K562 (cell line): ENCODE data around the gene NR6A1. TPM values are rescaled to one million over a fixed set of nuclear protein-coding genes. Genes with fewer than 3 reads are reported as not detected.

ENCODE experiments used
- ARNT ChIP-seq, 2 experiments: fragments of 450-650 bp; IDR thresholded peaks; 2 replicates each; pipeline ENCODE4 v1.6.1; 2016; ENCODE audit warnings: mild to moderate bottlenecking in 1 of 2
- ATF1 ChIP-seq, 2 experiments: fragments of 450-650 bp in 1 of 2; IDR thresholded peaks; 2 replicates each; pipeline ENCODE4 v1.6.1; 2016; ENCODE audit warnings: missing compliant biosample characterization in 1 of 2, missing genetic modification characterization in 1 of 2
- ELF4 ChIP-seq: fragments of 450-650 bp; formaldehyde crosslinking; IDR thresholded peaks from 2 replicates; pipeline ENCODE4 v1.4.0; 2022; ENCODE audit warnings: missing genetic modification characterization
- NR2F6 ChIP-seq: fragments of 450-650 bp; formaldehyde crosslinking; IDR thresholded peaks from 2 replicates; pipeline ENCODE4 v1.4.0; 2020; ENCODE audit warnings: mild to moderate bottlenecking
- PTBP1 ChIP-seq: fragments of 200-400 bp; formaldehyde crosslinking; IDR thresholded peaks from 2 replicates; pipeline ENCODE4 v1.6.1; 2017; ENCODE audit warnings: low read depth, low read length
- PTTG1 ChIP-seq: fragments of 450-650 bp; IDR thresholded peaks from 2 replicates; pipeline ENCODE4 v1.6.1; 2016; ENCODE audit warnings: low read depth, mild to moderate bottlenecking, missing genetic modification characterization, missing compliant biosample characterization
- SMAD1 ChIP-seq: fragments of 150-350 bp; IDR thresholded peaks from 2 replicates; pipeline ENCODE4 v1.6.1; 2014; ENCODE audit warnings: low read length, low read depth; ENCODE audit not compliant: partially characterized antibody
- SRF ChIP-seq, 2 experiments: fragments of 250-450, 450-650 bp in 1 of 2; sonication (Bioruptor Pico) in 1 of 2; sonication (generic) in 1 of 2; formaldehyde crosslinking; IDR thresholded peaks; 2 replicates each; pipeline versions ENCODE4 v1.5.0 to v1.5.1; 2020 to 2022; ENCODE audit warnings: mild to moderate bottlenecking in 1 of 2, missing genetic modification reagents in 1 of 2
- TFAM ChIP-seq: fragments of 250-450 bp; sonication (Bioruptor Pico); conservative IDR thresholded peaks from 2 replicates; pipeline ENCODE4 v1.5.0; 2021; ENCODE audit warnings: mild to moderate bottlenecking, moderate library complexity
- U2AF1 ChIP-seq: fragments of 200-400 bp; formaldehyde crosslinking; optimal IDR thresholded peaks from 2 replicates; pipeline ENCODE3; 2017; ENCODE audit warnings: mild to moderate bottlenecking, low read depth, low read length, moderate library complexity
- XRCC4 ChIP-seq: IDR thresholded peaks from one replicate; pipeline ENCODE4 v1.6.1; 2011; ENCODE audit not compliant: insufficient read depth, insufficient read length; ENCODE audit errors: extremely low read depth
- ZNF134 ChIP-seq: fragments of 250-450 bp; sonication (Bioruptor Pico); conservative IDR thresholded peaks from 2 replicates; pipeline ENCODE4 v1.4.0; 2020
- ZNF263 ChIP-seq: sonication (generic); formaldehyde crosslinking; IDR thresholded peaks from 2 replicates; pipeline ENCODE4 v1.8.0; 2022; ENCODE audit warnings: mild to moderate bottlenecking, missing genetic modification reagents, borderline replicate concordance
- ZNF696 ChIP-seq: fragments of 250-450 bp; sonication (Bioruptor Pico); conservative IDR thresholded peaks from 2 replicates; pipeline ENCODE4 v1.4.0; 2020; ENCODE audit warnings: mild to moderate bottlenecking, moderate library complexity
- ZNF75A ChIP-seq: fragments of 450-650 bp; formaldehyde crosslinking; IDR thresholded peaks from 2 replicates; pipeline ENCODE4 v1.4.0; 2020; ENCODE audit warnings: mild to moderate bottlenecking
- polyA plus RNA-seq, 8 experiments: library from polyadenylated mRNA; depleted of rRNA in 4 of 8; stranded (reverse) in 5 of 8; unstranded in 3 of 8; fragments of >200 nt; fragmentation: Nextera tagmentation in 2 of 8; fragmentation: Illumina TruSeq in 1 of 8; extraction: Ambion mirVana in 2 of 8; extraction: Trizol in 1 of 8; gene quantifications; 2 replicates each; pipeline versions ENCODE4 v1.2.1 to v1.2.3, GENCODE V29; 2011 to 2014; ENCODE audit warnings: inconsistent platforms in 1 of 8, missing spikeins in 1 of 8
- total RNA-seq, 7 experiments: library from RNA; depleted of rRNA in 6 of 7; stranded (reverse); fragments of >200 nt in 6 of 7; fragmentation: Illumina TruSeq in 2 of 7; extraction: Trizol in 2 of 7; gene quantifications; 2 replicates each; pipeline versions ENCODE4 v1.2.1 to v1.2.3, GENCODE V29; 2011 to 2021; ENCODE audit warnings: low replicate concordance in 1 of 7
- TF ChIP-seq, protein P1 (sequence below): fragments of 450-650 bp; IDR thresholded peaks from 2 replicates; pipeline ENCODE4 v1.6.1; 2014; ENCODE audit warnings: low read depth, mild to moderate bottlenecking, moderate library complexity, borderline replicate concordance
- TF ChIP-seq, protein P2 (sequence below): sonication (generic); formaldehyde crosslinking; IDR thresholded peaks from 2 replicates; pipeline ENCODE4 v1.8.0; 2022; ENCODE audit warnings: mild to moderate bottlenecking, missing genetic modification reagents, borderline replicate concordance
- TF ChIP-seq, protein P3 (sequence below): IDR thresholded peaks from 2 replicates; pipeline ENCODE4 v1.6.1; 2011; ENCODE audit not compliant: insufficient read length; ENCODE audit errors: extremely low read depth

Gene NR6A1
- total and polyA plus RNA-seq, 9 of the 15 experiments (the other 6 are each of a cell fraction or from before 2014, with no cell fraction given) = 9.7 to 55.4 (median 28.3) TPM

DNA sequence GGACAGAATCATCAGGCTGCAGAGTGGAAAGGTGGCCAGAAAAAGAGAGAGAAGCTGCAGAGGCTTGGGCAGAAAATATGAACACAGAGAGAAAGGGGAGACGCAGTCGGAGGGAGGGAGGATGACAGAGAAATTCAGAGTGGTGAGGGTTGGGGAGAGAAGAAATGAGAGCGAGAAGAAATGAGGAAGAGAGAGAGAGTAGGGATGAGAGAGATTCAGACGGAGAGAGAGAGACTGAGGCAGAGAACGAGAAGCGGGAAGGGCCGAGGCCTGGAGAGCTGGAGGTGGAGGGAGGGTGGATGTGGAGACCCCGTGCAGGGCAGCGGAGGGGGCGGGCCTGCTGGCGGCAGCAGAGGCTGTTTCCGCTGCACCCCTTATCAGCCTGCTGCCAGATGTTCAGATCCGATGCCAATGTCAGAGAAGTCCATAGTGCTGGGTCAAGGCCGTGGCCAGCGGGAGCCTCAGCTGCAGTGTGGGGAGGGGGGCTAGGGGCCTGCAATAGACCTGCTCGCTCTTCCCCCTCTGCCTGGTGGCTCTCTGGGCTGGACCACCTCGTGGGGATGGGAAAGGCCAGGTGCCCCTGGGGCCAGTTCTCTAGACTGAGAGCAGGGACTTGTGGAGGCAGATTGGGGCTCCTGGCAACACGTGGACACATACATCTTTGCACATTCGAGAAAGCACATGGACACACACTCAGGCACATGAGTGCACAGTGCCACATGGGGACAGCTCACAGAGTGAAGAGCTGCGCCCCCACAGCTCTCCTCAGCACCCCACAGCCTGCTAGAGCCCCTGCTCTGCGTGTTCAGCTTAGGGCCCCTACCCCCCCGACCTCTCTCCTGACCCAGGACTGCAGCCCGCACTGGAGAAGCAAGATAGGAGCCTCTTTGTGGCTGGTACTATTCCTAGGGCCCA is 259.0 kb downstream of the NR6A1 start (continued):
- TF ChIP-seq ATF1 (CRISPR knock-in tag; IDR thresholded peaks at IDR 0.05) (no peak), ATF1 (tag; IDR thresholded peaks at IDR 0.05) (no peak), ARNT (IDR thresholded peaks at IDR 0.05) (peak in 1 of 2 experiments; percentile 18; a peak in 1 of 4 replicates), SRF (CRISPR knock-in tag; IDR thresholded peaks at IDR 0.05) (no peak), ZNF75A (CRISPR knock-in tag) (no peak), ZNF696 (CRISPR knock-in tag) (no peak), ELF4 (0 out of 2 replicates have a peak, but pooled peaks have one; percentile 31), ZNF134 (no peak), XRCC4 (no peak), NR2F6 (no peak), ZNF263 (CRISPR knock-in tag) (0 out of 2 replicates have a peak, but pooled peaks have one; percentile 25), TFAM (CRISPR knock-in tag) (no peak), PTBP1 (no peak), PTTG1 (tag) (no peak), SMAD1 (no peak), U2AF1 (no peak)
- TF ChIP-seq, protein P1, sequence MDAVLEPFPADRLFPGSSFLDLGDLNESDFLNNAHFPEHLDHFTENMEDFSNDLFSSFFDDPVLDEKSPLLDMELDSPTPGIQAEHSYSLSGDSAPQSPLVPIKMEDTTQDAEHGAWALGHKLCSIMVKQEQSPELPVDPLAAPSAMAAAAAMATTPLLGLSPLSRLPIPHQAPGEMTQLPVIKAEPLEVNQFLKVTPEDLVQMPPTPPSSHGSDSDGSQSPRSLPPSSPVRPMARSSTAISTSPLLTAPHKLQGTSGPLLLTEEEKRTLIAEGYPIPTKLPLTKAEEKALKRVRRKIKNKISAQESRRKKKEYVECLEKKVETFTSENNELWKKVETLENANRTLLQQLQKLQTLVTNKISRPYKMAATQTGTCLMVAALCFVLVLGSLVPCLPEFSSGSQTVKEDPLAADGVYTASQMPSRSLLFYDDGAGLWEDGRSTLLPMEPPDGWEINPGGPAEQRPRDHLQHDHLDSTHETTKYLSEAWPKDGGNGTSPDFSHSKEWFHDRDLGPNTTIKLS = peak; percentile 20; the same call in 1 of the 2 replicates
- TF ChIP-seq, protein P2, sequence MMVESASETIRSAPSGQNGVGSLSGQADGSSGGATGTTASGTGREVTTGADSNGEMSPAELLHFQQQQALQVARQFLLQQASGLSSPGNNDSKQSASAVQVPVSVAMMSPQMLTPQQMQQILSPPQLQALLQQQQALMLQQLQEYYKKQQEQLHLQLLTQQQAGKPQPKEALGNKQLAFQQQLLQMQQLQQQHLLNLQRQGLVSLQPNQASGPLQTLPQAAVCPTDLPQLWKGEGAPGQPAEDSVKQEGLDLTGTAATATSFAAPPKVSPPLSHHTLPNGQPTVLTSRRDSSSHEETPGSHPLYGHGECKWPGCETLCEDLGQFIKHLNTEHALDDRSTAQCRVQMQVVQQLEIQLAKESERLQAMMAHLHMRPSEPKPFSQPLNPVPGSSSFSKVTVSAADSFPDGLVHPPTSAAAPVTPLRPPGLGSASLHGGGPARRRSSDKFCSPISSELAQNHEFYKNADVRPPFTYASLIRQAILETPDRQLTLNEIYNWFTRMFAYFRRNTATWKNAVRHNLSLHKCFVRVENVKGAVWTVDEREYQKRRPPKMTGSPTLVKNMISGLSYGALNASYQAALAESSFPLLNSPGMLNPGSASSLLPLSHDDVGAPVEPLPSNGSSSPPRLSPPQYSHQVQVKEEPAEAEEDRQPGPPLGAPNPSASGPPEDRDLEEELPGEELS (CRISPR knock-in tag) = 0 out of 2 replicates have a peak, but pooled peaks have one; percentile 3
- TF ChIP-seq, protein P3, sequence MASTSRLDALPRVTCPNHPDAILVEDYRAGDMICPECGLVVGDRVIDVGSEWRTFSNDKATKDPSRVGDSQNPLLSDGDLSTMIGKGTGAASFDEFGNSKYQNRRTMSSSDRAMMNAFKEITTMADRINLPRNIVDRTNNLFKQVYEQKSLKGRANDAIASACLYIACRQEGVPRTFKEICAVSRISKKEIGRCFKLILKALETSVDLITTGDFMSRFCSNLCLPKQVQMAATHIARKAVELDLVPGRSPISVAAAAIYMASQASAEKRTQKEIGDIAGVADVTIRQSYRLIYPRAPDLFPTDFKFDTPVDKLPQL = no peak
